Vagina (tissue), 2 donors: ENCODE measurements around the gene IFNL3.

Experiments used
- POLR2A ChIP-seq, 2 donors: fragments of 450-650 bp; IDR thresholded peaks; one replicate each; pipeline ENCODE4 v1.6.1; 2017; ENCODE audit warnings: antibody characterized with exemption in 2 of 2, mild to moderate bottlenecking in 2 of 2, moderate library complexity in 2 of 2
- POLR2AphosphoS5 ChIP-seq, 2 donors: sonication (generic); formaldehyde crosslinking; IDR thresholded peaks; one replicate each; pipeline ENCODE4 v1.9.0; 2017; ENCODE audit warnings: antibody characterized with exemption in 2 of 2, mild to moderate bottlenecking in 2 of 2, low read depth in 1 of 2; ENCODE audit not compliant: insufficient read depth in 1 of 2
- TF ChIP-seq, protein P1 (sequence below), 3 experiments: fragments of 450-650 bp in 2 of 3; fragments of 200-600 bp in 1 of 3; sonication (generic) in 1 of 3; IDR thresholded peaks; one replicate each; pipeline ENCODE4 v1.5.1; 2017 to 2019; ENCODE audit warnings: antibody characterized with exemption in 3 of 3, mild to moderate bottlenecking in 2 of 3, moderate library complexity in 2 of 3

DNA sequence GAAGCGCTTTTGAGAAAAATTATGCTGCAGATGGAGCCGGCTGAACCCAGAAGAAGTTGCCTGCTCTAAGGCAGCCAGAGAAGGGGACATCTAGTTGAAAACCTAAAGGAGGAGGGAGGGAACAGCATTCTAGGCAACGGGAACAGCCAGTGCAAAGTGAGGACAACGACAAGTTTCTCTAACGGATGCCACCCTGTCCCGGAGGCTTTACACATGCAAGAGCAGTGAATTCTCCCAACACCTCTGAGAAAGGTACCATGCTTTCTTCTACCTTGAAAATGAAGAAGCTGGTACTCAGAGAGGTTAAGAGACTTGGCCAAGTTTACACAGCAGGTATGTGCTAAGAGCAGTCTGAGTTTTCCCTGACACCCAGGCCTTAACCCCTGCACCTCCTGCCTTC lies 5.9 kb downstream of the IFNL3 start:
- TF ChIP-seq POLR2A (IDR thresholded peaks at IDR 0.05) (no peak), POLR2AphosphoS5 (IDR thresholded peaks at IDR 0.05; ENCODE audit: insufficient read depth in 1 of 2, low read depth in 1 of 2) (no peak)
- TF ChIP-seq, protein P1, sequence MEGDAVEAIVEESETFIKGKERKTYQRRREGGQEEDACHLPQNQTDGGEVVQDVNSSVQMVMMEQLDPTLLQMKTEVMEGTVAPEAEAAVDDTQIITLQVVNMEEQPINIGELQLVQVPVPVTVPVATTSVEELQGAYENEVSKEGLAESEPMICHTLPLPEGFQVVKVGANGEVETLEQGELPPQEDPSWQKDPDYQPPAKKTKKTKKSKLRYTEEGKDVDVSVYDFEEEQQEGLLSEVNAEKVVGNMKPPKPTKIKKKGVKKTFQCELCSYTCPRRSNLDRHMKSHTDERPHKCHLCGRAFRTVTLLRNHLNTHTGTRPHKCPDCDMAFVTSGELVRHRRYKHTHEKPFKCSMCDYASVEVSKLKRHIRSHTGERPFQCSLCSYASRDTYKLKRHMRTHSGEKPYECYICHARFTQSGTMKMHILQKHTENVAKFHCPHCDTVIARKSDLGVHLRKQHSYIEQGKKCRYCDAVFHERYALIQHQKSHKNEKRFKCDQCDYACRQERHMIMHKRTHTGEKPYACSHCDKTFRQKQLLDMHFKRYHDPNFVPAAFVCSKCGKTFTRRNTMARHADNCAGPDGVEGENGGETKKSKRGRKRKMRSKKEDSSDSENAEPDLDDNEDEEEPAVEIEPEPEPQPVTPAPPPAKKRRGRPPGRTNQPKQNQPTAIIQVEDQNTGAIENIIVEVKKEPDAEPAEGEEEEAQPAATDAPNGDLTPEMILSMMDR (IDR thresholded peaks at IDR 0.05) = no peak
